ENCODE measurements around the gene FRMD5.
"Not testable (repeated sequence)": the region's sequence is repeated elsewhere in the genome, so short reads cannot be mapped to it uniquely, and the experiment has no call there.

Gene FRMD5

GRCh38 chr15:44034933-44035624 lies 160.0 kb downstream of the FRMD5 start:
- no peak for FAIRE-seq
- peak; percentile 14 for DNase-seq (ENCODE audit: low spot score)

GRCh38 chr15:44034334-44034733 lies 160.7 kb downstream of the FRMD5 start:
- DNase-seq (ENCODE audit: low spot score), result no peak
- no peak for FAIRE-seq

- FAIRE-seq, result peak; percentile 34
Observed at GRCh38 chr15:44033894-44034293, 161.2 kb downstream of the FRMD5 start.

GRCh38 chr15:44032820-44033219 lies 162.3 kb downstream of the FRMD5 start:
- FAIRE-seq; DNase-seq (ENCODE audit: low spot score): not testable (repeated sequence)

More at GRCh38 chr15:44033894-44034293, 161.2 kb downstream of the FRMD5 start:
- peak; percentile 53 for DNase-seq (ENCODE audit: low spot score)

GRCh38 chr15:44029940-44030568 lies 165.0 kb downstream of the FRMD5 start:
- no peak for FAIRE-seq
- DNase-seq (ENCODE audit: low spot score), result no peak

GRCh38 chr15:44029003-44029402 lies 166.1 kb downstream of the FRMD5 start:
- DNase-seq (ENCODE audit: low spot score), result no peak
- FAIRE-seq, result no peak

GRCh38 chr15:44028349-44028748 lies 166.7 kb downstream of the FRMD5 start:
- FAIRE-seq (no peak), DNase-seq (ENCODE audit: low spot score) (no peak)

GRCh38 chr15:44024155-44024554 lies 170.9 kb downstream of the FRMD5 start:
- DNase-seq (ENCODE audit: low spot score) (no peak), FAIRE-seq (no peak)

GRCh38 chr15:44023176-44023575 lies 171.9 kb downstream of the FRMD5 start:
- DNase-seq (ENCODE audit: low spot score) (no peak), FAIRE-seq (no peak)

GRCh38 chr15:44018151-44018550 lies 176.9 kb downstream of the FRMD5 start:
- DNase-seq (ENCODE audit: low spot score) (no peak), FAIRE-seq (no peak)

GRCh38 chr15:44015545-44016305 lies 179.3 kb downstream of the FRMD5 start:
- DNase-seq (ENCODE audit: low spot score) (no peak), FAIRE-seq (no peak)

- no peak for DNase-seq (ENCODE audit: low spot score)
- no peak for FAIRE-seq
Observed at GRCh38 chr15:44011238-44011854, 183.7 kb downstream of the FRMD5 start.

- DNase-seq (ENCODE audit: low spot score), result peak; percentile 60
- peak; percentile 93 for FAIRE-seq
Observed at GRCh38 chr15:44010089-44010488, 185.0 kb downstream of the FRMD5 start.

- FAIRE-seq, result peak; percentile 92
Observed at GRCh38 chr15:44009038-44009437, 186.0 kb downstream of the FRMD5 start.

GRCh38 chr15:44000248-44000647 lies 194.8 kb downstream of the FRMD5 start:
- FAIRE-seq, result peak; percentile 71
- DNase-seq (ENCODE audit: low spot score), result not testable (repeated sequence)

More at GRCh38 chr15:44009038-44009437, 186.0 kb downstream of the FRMD5 start:
- DNase-seq (ENCODE audit: low spot score), result peak; percentile 58

- FAIRE-seq (no peak), DNase-seq (ENCODE audit: low spot score) (no peak)
Observed at GRCh38 chr15:43998607-43999006, 196.5 kb downstream of the FRMD5 start.

GRCh38 chr15:43991206-43991605 lies 203.9 kb downstream of the FRMD5 start:
- DNase-seq (ENCODE audit: low spot score), result no peak
- no peak for FAIRE-seq

GRCh38 chr15:43989938-43990337 lies 205.1 kb downstream of the FRMD5 start:
- DNase-seq (ENCODE audit: low spot score), result no peak
- FAIRE-seq, result no peak

- no peak for DNase-seq (ENCODE audit: low spot score)
- no peak for FAIRE-seq
Observed at GRCh38 chr15:43988900-43989299, 206.2 kb downstream of the FRMD5 start.

GRCh38 chr15:43987924-43988323 lies 207.1 kb downstream of the FRMD5 start:
- no peak for FAIRE-seq
- DNase-seq (ENCODE audit: low spot score), result no peak

- no peak for FAIRE-seq
Observed at GRCh38 chr15:43985976-43986680, 208.9 kb downstream of the FRMD5 start.

More at GRCh38 chr15:43985976-43986680, 208.9 kb downstream of the FRMD5 start:
- DNase-seq (ENCODE audit: low spot score), result no peak
